Brain microvascular endothelial cell (primary cell): Measurements from ENCODE around the gene MAN1A1.
A peak's percentile ranks its signal among the peaks of the same experiment; 100 is the strongest.

Source experiments
- DNase-seq: peaks from one replicate; pipeline ENCODE4 v3.0.0-alpha.2; 2020
- H3K27ac ChIP-seq: fragments of 250-450 bp; sonication (Bioruptor Pico); 2 replicates; pipeline ENCODE4 v1.5.1; 2020; ENCODE audit warnings: mild to moderate bottlenecking, moderate library complexity
- H3K27me3 ChIP-seq: fragments of 250-450 bp; sonication (Bioruptor Pico); replicated peaks from 2 replicates; pipeline ENCODE4 v1.5.1; 2020; ENCODE audit warnings: mild to moderate bottlenecking
- H3K36me3 ChIP-seq: fragments of 250-450 bp; sonication (Bioruptor Pico); replicated peaks from 2 replicates; pipeline ENCODE4 v1.5.1; 2020; ENCODE audit warnings: mild to moderate bottlenecking
- H3K4me3 ChIP-seq: 2 replicates; pipeline ENCODE4 v1.5.1; 2011; ENCODE audit warnings: low read depth, mild to moderate bottlenecking, control low read depth, low read length, moderate library complexity
- CTCF ChIP-seq: IDR thresholded peaks from 2 replicates; pipeline ENCODE4 v1.5.1; 2011; ENCODE audit warnings: low read depth, mild to moderate bottlenecking, moderate library complexity, low read length, control low read depth, inconsistent platforms; ENCODE audit errors: missing control alignments
- in situ Hi-C: cut with HindIII; loops from 2 replicates; pipeline ENCODE4 v1.10.0; 2017; ENCODE audit warnings: low sequenced_read_pairs, low pct_ligation_motif_present

Gene MAN1A1

GRCh38 chr6:119339941-119340456 is 9.6 kb downstream of the MAN1A1 start:
- no peaks in the 10 kb centered on the region for H3K27me3 ChIP-seq
- no peak for DNase-seq
- H3K36me3 ChIP-seq = no peaks in the 10 kb centered on the region
- in situ Hi-C loops = no loop called here
- H3K27ac ChIP-seq = no peak overlapping the region
- no peak for TF ChIP-seq CTCF
- no peak overlapping the region for H3K4me3 ChIP-seq

- in situ Hi-C loops = no loop called here
- H3K4me3 ChIP-seq = no peak overlapping the region
- H3K36me3 ChIP-seq = no peaks in the 10 kb centered on the region
- no peak for DNase-seq
- no peak overlapping the region for H3K27ac ChIP-seq
- no peaks in the 10 kb centered on the region for H3K27me3 ChIP-seq
- TF ChIP-seq CTCF = no peak
Measured at GRCh38 chr6:119337762-119338161, 11.8 kb downstream of the MAN1A1 start.

GRCh38 chr6:119337252-119337651 is 12.3 kb downstream of the MAN1A1 start:
- in situ Hi-C loops = no loop called here
- DNase-seq = no peak

GRCh38 chr6:119334535-119335264 is 14.9 kb downstream of the MAN1A1 start:
- no peak for DNase-seq
- Histone ChIP-seq H3K27me3 (no peaks in the 10 kb centered on the region), H3K4me3 (no peak overlapping the region), H3K36me3 (no peaks in the 10 kb centered on the region), H3K27ac (no peak overlapping the region)
- in situ Hi-C loops = no loop called here
- TF ChIP-seq CTCF = no peak

More at GRCh38 chr6:119337252-119337651, 12.3 kb downstream of the MAN1A1 start:
- Histone ChIP-seq H3K4me3 (no peak overlapping the region), H3K27me3 (no peaks in the 10 kb centered on the region), H3K27ac (no peak overlapping the region), H3K36me3 (no peaks in the 10 kb centered on the region)
- no peak for TF ChIP-seq CTCF

GRCh38 chr6:119333707-119334295 is 15.8 kb downstream of the MAN1A1 start:
- Histone ChIP-seq H3K27me3 (no peaks in the 10 kb centered on the region), H3K4me3 (no peak overlapping the region), H3K36me3 (no peaks in the 10 kb centered on the region), H3K27ac (no peak overlapping the region)
- DNase-seq = no peak
- peak; percentile 37 for TF ChIP-seq CTCF
- in situ Hi-C loops = no loop called here
